GM19468 (cell line): ENCODE measurements around the gene FAR2.
A peak's percentile ranks its signal among the peaks of the same experiment; 100 is the strongest.
"Not testable (repeated sequence)": the region's sequence is repeated elsewhere in the genome, so short reads cannot be mapped to it uniquely, and the experiment has no call there.

Experiments used
- ATAC-seq: cut with Tn5 transposase; IDR thresholded peaks from one replicate; pipeline ENCODE4 v1.9.1; 2021; ENCODE audit warnings: mild to moderate bottlenecking, moderate library complexity, moderate number of reproducible peaks; ENCODE audit not compliant: unreplicated experiment; ENCODE audit errors: extremely low read depth

The FAR2 gene

GRCh38 chr12:29148911-29149690, at the start of gene FAR2:
TSS of gene FAR2 (plus strand) at chr12:29149278. CDS start at chr12:29270450, 121,172 bp downstream.
- ATAC-seq: peak; percentile 36

GRCh38 chr12:29102741-29103140, 46.3 kb upstream of the FAR2 start:
- no peak for ATAC-seq

- peak; percentile 93 for ATAC-seq
Observed at GRCh38 chr12:29103539-29103974, 45.5 kb upstream of the FAR2 start.

- no peak for ATAC-seq
Observed at GRCh38 chr12:29104516-29104915, 44.6 kb upstream of the FAR2 start.

GRCh38 chr12:29110506-29111442, 38.3 kb upstream of the FAR2 start:
- ATAC-seq: peak; percentile 66

GRCh38 chr12:29113101-29113500, 36.0 kb upstream of the FAR2 start:
- no peak for ATAC-seq

- ATAC-seq: no peak
Observed at GRCh38 chr12:29116414-29116813, 32.7 kb upstream of the FAR2 start.

- no peak for ATAC-seq
Observed at GRCh38 chr12:29131539-29131938, 17.5 kb upstream of the FAR2 start.

- ATAC-seq: no peak
Observed at GRCh38 chr12:29132316-29132715, 16.8 kb upstream of the FAR2 start.

GRCh38 chr12:29133181-29133580, 15.9 kb upstream of the FAR2 start:
- ATAC-seq: no peak

GRCh38 chr12:29133680-29134079, 15.4 kb upstream of the FAR2 start:
- no peak for ATAC-seq

- ATAC-seq: not testable (repeated sequence)
Observed at GRCh38 chr12:29138256-29138655, 10.8 kb upstream of the FAR2 start.

GRCh38 chr12:29138855-29139254, 10.2 kb upstream of the FAR2 start:
- not testable (repeated sequence) for ATAC-seq

- ATAC-seq: no peak
Observed at GRCh38 chr12:29145372-29146170, 3.5 kb upstream of the FAR2 start.

- no peak for ATAC-seq
Observed at GRCh38 chr12:29146196-29146595, 2.9 kb upstream of the FAR2 start.

GRCh38 chr12:29147731-29148595, 1.1 kb upstream of the FAR2 start:
- no peak for ATAC-seq

- no peak for ATAC-seq
Observed at GRCh38 chr12:29148596-29148910, 525 bp upstream of the FAR2 start.

GRCh38 chr12:29149691-29150281, 708 bp downstream of the FAR2 start:
- no peak for ATAC-seq

- no peak for ATAC-seq
Observed at GRCh38 chr12:29150462-29150861, 1.4 kb downstream of the FAR2 start.
